ENCODE results near the gene MIPEP.

MIPEP gene

GRCh38 chr13:23867027-23867491 lies 22.1 kb downstream of the MIPEP start:
- TF ChIP-seq MAX (IDR thresholded peaks at IDR 0.05; ENCODE audit: low read depth, low read length) = no peak
- no peak for TF ChIP-seq CTCF (IDR thresholded peaks at IDR 0.05; ENCODE audit: low read depth, low read length)
- no peak for TF ChIP-seq POLR2A (IDR thresholded peaks at IDR 0.05; ENCODE audit: extremely low read depth, insufficient read length)
- TF ChIP-seq MYC (IDR thresholded peaks at IDR 0.05; ENCODE audit: low read depth, low read length) = no peak
- no peak for DNase-seq (ENCODE audit: low read depth)
- H3K4me3 ChIP-seq (ENCODE audit: low read depth, low read length) = no peak overlapping the region

DNA sequence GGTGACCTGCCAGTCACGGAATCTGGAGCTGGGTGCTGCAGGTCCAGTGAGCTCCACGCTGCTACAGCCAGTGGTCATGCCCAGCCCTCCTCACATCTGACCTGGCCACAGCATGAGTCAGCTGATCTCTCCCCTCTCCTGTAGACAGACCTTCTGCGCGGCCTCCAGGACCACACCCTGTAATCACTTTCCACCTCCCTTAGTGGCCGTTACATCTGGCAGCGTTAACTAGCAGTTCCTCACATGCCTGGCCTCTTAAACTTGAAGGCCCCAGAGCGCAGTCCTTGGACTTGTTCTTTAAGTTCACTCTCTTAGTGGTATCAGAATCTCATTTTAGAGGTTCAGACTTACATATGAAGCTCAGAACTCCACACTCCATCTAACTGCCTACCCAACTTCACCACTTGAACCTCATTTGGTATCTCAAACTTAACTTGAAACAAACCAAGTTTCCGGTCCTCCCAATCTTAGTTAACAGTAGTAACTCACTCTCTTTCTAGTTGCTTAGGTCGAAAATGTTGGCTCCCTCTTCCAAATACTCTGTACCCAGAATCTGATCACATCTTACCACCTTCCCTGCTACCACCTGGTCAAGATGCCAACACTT lies 22.7 kb downstream of the MIPEP start:
- DNase-seq (ENCODE audit: low read depth) = no peak
- TF ChIP-seq POLR2A (IDR thresholded peaks at IDR 0.05; ENCODE audit: extremely low read depth, insufficient read length) = no peak
- no peak for TF ChIP-seq CTCF (IDR thresholded peaks at IDR 0.05; ENCODE audit: low read depth, low read length)
- no peak for TF ChIP-seq MYC (IDR thresholded peaks at IDR 0.05; ENCODE audit: low read depth, low read length)
- TF ChIP-seq MAX (IDR thresholded peaks at IDR 0.05; ENCODE audit: low read depth, low read length) = no peak
- H3K4me3 ChIP-seq (ENCODE audit: low read depth, low read length) = no peak overlapping the region

- H3K4me3 ChIP-seq (ENCODE audit: low read depth, low read length) = no peak overlapping the region
- no peak for DNase-seq (ENCODE audit: low read depth)
- TF ChIP-seq MAX (IDR thresholded peaks at IDR 0.05; ENCODE audit: low read depth, low read length) = no peak
- no peak for TF ChIP-seq CTCF (IDR thresholded peaks at IDR 0.05; ENCODE audit: low read depth, low read length)
- TF ChIP-seq MYC (IDR thresholded peaks at IDR 0.05; ENCODE audit: low read depth, low read length) = no peak
- no peak for TF ChIP-seq POLR2A (IDR thresholded peaks at IDR 0.05; ENCODE audit: extremely low read depth, insufficient read length)
Observed at GRCh38 chr13:23865906-23866305, 23.3 kb downstream of the MIPEP start.

- DNase-seq (ENCODE audit: low read depth) = no peak
- H3K4me3 ChIP-seq (ENCODE audit: low read depth, low read length) = no peak overlapping the region
- no peak for TF ChIP-seq MYC (IDR thresholded peaks at IDR 0.05; ENCODE audit: low read depth, low read length)
- no peak for TF ChIP-seq POLR2A (IDR thresholded peaks at IDR 0.05; ENCODE audit: extremely low read depth, insufficient read length)
- TF ChIP-seq MAX (IDR thresholded peaks at IDR 0.05; ENCODE audit: low read depth, low read length) = no peak
- no peak for TF ChIP-seq CTCF (IDR thresholded peaks at IDR 0.05; ENCODE audit: low read depth, low read length)
Observed at GRCh38 chr13:23865026-23865425, 24.2 kb downstream of the MIPEP start.

- H3K4me3 ChIP-seq (ENCODE audit: low read depth, low read length) = no peak overlapping the region
- TF ChIP-seq MAX (IDR thresholded peaks at IDR 0.05; ENCODE audit: low read depth, low read length) = no peak
- TF ChIP-seq MYC (IDR thresholded peaks at IDR 0.05; ENCODE audit: low read depth, low read length) = no peak
- no peak for TF ChIP-seq CTCF (IDR thresholded peaks at IDR 0.05; ENCODE audit: low read depth, low read length)
- no peak for DNase-seq (ENCODE audit: low read depth)
Observed at GRCh38 chr13:23861310-23861709, 27.9 kb downstream of the MIPEP start.
